ENCODE data around the gene CHRD.
"Not testable (repeated sequence)": the region's sequence is repeated elsewhere in the genome, so short reads cannot be mapped to it uniquely, and the experiment has no call there.

Gene CHRD

DNA sequence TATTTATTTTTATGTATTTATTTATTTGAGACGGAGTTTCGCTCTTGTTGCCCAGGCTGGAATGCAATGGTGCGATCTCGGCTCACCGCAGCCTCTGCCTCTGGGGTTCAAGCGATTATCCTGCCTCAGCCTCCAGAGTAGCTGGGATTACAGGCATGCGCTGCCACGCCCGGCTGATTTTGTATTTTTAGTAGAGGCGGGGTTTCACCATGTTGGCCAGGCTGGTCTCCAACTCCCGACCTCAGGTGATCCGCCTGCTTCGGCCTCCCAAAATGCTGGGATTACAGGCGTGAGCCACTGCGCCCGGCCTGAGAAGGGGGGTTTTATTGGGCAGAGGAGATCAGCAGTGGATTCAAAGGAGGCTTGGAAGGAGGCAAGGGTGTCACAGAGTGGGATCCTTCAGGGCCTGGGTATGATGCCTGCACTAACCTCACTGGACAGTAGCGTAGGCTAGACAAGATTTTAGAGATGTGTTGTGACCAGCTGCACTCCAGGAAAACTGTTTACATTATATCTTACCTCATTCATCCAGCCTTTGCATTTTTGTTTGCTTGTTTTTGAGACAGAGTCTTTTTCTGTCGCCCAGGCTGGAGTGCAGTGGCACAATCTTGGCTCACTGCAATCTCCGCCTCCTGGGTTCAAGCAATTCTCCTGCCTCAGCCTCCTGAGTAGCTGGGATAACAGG lies 40.3 kb upstream of the CHRD start:
- H3K9me3 ChIP-seq; H3K4me3 ChIP-seq; in situ Hi-C loops (cut with MboI; ENCODE audit: low sequenced_read_pairs); H3K4me1 ChIP-seq; DNase-seq (ENCODE audit: low spot score in 2 of 2); H3K27me3 ChIP-seq (ENCODE audit: low read depth): not testable (repeated sequence)
- H3K36me3 ChIP-seq (replicated peaks) = peaks cover 14% of the 10 kb centered on the region

- in situ Hi-C loops (cut with MboI; ENCODE audit: low sequenced_read_pairs) = no loop called here
- DNase-seq (ENCODE audit: low spot score in 2 of 2) = no peak
Observed at GRCh38 chr3:184341925-184342324, 37.9 kb upstream of the CHRD start.

DNA sequence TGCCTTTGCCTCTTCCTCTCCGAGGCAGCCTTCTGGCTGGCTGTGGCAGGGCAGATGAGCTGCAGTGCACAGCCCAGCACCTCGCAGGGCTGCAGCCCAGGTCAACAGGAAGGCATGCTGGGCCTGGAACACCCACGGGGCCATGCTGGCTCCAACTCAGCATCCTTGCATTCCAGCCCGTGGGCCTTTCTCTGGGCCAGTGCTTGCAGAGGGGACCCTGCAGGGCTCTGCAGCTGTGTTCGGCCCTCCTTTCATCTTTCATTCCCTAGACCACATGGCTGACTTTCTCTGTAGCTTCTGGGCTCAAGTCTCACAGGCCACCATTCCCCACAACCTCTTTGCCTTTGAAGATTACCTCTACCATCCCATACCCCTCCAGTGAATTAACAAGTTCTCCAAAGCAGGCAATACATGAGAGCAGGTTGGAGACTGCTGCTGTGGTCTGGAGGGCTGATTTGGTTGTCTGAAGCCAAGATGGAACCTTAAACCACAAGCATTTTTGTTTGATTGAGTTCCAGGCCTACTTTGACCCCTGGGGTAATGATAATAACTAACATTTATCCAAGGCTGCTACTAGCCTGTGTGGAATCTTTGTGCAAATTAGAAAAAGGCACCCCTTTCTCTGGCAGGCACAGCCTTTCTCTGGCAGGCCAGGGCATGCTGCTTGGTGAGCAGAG lies 36.5 kb upstream of the CHRD start:
- Histone ChIP-seq H3K9me3 (no peaks in the 10 kb centered on the region), H3K4me3 (no peak overlapping the region), H3K27me3 (ENCODE audit: low read depth) (no peaks in the 10 kb centered on the region), H3K36me3 (replicated peaks) (peaks cover 6% of the 10 kb centered on the region; the same call in 1 of the 2 replicates), H3K4me1 (peaks cover 3% of the 10 kb centered on the region; the same call in 1 of the 2 replicates)
- no peak for DNase-seq (ENCODE audit: low spot score in 2 of 2)
- in situ Hi-C loops (cut with MboI; ENCODE audit: low sequenced_read_pairs) = no loop called here

More at GRCh38 chr3:184341925-184342324, 37.9 kb upstream of the CHRD start:
- H3K4me1 ChIP-seq = peaks cover 3% of the 10 kb centered on the region; the same call in 1 of the 2 replicates
- no peaks in the 10 kb centered on the region for H3K27me3 ChIP-seq (ENCODE audit: low read depth)
- no peak overlapping the region for H3K4me3 ChIP-seq
- no peaks in the 10 kb centered on the region for H3K9me3 ChIP-seq
- peaks cover 2% of the 10 kb centered on the region; the same call in 1 of the 2 replicates for H3K36me3 ChIP-seq (replicated peaks)

- no peak overlapping the region for H3K4me3 ChIP-seq
- in situ Hi-C loops (cut with MboI; ENCODE audit: low sequenced_read_pairs) = no loop called here
- H3K27me3 ChIP-seq (ENCODE audit: low read depth) = no peaks in the 10 kb centered on the region
- H3K4me1 ChIP-seq = peaks cover 3% of the 10 kb centered on the region; the same call in 1 of the 2 replicates
- H3K9me3 ChIP-seq = no peaks in the 10 kb centered on the region
- DNase-seq (ENCODE audit: low spot score in 2 of 2) = no peak
- H3K36me3 ChIP-seq (replicated peaks) = peaks cover 6% of the 10 kb centered on the region; the same call in 1 of the 2 replicates
Observed at GRCh38 chr3:184344579-184345316, 35.1 kb upstream of the CHRD start.

DNA sequence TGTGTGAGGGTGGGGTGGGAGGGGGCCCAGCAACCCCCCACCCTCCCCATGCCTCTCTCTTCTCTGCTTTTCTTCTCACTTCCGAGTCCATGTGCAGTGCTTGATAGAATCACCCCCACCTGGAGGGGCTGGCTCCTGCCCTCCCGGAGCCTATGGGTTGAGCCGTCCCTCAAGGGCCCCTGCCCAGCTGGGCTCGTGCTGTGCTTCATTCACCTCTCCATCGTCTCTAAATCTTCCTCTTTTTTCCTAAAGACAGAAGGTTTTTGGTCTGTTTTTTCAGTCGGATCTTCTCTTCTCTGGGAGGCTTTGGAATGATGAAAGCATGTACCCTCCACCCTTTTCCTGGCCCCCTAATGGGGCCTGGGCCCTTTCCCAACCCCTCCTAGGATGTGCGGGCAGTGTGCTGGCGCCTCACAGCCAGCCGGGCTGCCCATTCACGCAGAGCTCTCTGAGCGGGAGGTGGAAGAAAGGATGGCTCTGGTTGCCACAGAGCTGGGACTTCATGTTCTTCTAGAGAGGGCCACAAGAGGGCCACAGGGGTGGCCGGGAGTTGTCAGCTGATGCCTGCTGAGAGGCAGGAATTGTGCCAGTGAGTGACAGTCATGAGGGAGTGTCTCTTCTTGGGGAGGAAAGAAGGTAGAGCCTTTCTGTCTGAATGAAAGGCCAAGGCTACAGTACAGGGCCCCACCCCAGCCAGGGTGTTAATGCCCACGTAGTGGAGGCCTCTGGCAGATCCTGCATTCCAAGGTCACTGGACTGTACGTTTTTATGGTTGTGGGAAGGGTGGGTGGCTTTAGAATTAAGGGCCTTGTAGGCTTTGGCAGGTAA lies 34.3 kb upstream of the CHRD start:
- Histone ChIP-seq H3K27me3 (ENCODE audit: low read depth) (no peaks in the 10 kb centered on the region), H3K4me3 (no peak overlapping the region), H3K9me3 (no peaks in the 10 kb centered on the region), H3K36me3 (replicated peaks) (peaks cover 10% of the 10 kb centered on the region), H3K4me1 (peaks cover 3% of the 10 kb centered on the region; the same call in 1 of the 2 replicates)
- DNase-seq (ENCODE audit: low spot score in 2 of 2) = peak; percentile 80 to 82
- in situ Hi-C loops (cut with MboI; ENCODE audit: low sequenced_read_pairs) = no loop called here

GRCh38 chr3:184346480-184347190 lies 33.2 kb upstream of the CHRD start:
- no peak for DNase-seq (ENCODE audit: low spot score in 2 of 2)
- peaks cover 3% of the 10 kb centered on the region; the same call in 1 of the 2 replicates for H3K4me1 ChIP-seq
- H3K9me3 ChIP-seq = no peaks in the 10 kb centered on the region
- no peaks in the 10 kb centered on the region for H3K27me3 ChIP-seq (ENCODE audit: low read depth)
- peaks cover 20% of the 10 kb centered on the region for H3K36me3 ChIP-seq (replicated peaks)
- in situ Hi-C loops (cut with MboI; ENCODE audit: low sequenced_read_pairs) = no loop called here
- no peak overlapping the region for H3K4me3 ChIP-seq

- Histone ChIP-seq H3K27me3 (ENCODE audit: low read depth) (no peaks in the 10 kb centered on the region), H3K9me3 (no peaks in the 10 kb centered on the region), H3K36me3 (replicated peaks) (peaks cover 29% of the 10 kb centered on the region), H3K4me1 (peaks cover 3% of the 10 kb centered on the region; the same call in 1 of the 2 replicates), H3K4me3 (no peak overlapping the region)
- no peak for DNase-seq (ENCODE audit: low spot score in 2 of 2)
- in situ Hi-C loops (cut with MboI; ENCODE audit: low sequenced_read_pairs) = no loop called here
Observed at GRCh38 chr3:184347321-184348056, 32.4 kb upstream of the CHRD start.

DNA sequence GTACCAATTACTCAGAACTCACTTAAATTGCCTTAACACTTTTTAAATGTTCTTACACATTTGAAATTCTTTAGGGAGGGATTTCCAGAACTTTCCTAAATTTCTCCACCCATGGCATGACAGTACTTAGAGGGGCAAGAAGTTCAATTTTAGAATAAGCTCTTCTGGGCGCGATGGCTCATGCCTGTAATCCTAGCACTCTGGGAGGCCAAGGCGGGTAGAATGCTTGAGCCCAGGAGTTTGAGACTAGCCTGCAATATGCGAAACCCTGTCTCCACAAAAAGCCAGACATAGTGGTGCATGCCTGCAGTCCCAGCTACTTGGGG lies 31.8 kb upstream of the CHRD start:
- in situ Hi-C loops (cut with MboI; ENCODE audit: low sequenced_read_pairs) = no loop called here
- Histone ChIP-seq H3K4me1 (peaks cover 3% of the 10 kb centered on the region; the same call in 1 of the 2 replicates), H3K9me3 (no peaks in the 10 kb centered on the region), H3K27me3 (ENCODE audit: low read depth) (no peaks in the 10 kb centered on the region), H3K36me3 (replicated peaks) (peaks cover 34% of the 10 kb centered on the region), H3K4me3 (no peak overlapping the region)
- DNase-seq (ENCODE audit: low spot score in 2 of 2) = no peak

DNA sequence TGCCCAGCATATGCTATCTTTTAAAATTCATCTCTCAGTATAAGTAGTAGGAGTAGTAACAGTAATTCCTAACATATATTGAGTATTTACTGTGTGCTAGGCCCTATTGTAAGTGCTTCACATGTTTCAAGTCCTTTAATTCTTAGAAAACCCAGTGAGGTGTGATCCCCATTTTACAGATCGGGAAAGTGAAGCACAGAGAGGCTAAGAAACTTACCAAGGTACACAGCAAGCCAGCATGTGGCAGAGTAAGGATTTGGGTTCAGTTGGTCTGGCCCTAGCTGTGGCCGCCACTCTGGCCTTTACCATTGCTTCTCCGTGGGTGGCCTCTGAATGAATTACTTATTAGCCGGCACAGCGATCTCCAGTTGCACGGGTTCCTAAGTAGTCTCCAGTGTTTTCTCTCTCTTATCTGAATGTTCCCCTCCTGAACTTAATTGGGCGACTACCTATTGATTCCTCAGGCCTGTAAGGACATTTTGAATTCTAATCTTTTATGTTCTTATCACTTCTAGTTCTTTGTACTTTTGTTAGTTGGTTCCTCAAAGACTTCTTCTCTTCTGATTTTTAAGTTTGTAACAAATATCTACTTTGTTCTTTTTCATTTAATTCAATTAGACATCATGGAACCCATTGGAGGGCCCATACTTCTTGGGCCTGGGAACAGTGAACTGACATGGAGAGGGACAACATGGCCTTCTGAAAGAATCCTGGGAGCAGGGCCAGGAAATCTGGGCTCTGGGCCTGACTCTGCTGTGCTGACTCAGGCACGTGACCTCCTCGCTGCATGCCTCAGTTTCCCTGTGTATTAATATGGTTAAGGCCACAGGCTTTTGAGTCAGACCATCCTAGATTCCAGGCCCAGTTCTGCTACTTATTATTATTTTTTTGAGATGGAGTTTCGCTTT lies 30.0 kb upstream of the CHRD start:
- Histone ChIP-seq H3K4me3 (no peak overlapping the region), H3K4me1 (peaks cover 3% of the 10 kb centered on the region; the same call in 1 of the 2 replicates), H3K27me3 (ENCODE audit: low read depth) (no peaks in the 10 kb centered on the region), H3K36me3 (replicated peaks) (peaks cover 49% of the 10 kb centered on the region), H3K9me3 (no peaks in the 10 kb centered on the region)
- in situ Hi-C loops (cut with MboI; ENCODE audit: low sequenced_read_pairs) = no loop called here
- no peak for DNase-seq (ENCODE audit: low spot score in 2 of 2)

DNA sequence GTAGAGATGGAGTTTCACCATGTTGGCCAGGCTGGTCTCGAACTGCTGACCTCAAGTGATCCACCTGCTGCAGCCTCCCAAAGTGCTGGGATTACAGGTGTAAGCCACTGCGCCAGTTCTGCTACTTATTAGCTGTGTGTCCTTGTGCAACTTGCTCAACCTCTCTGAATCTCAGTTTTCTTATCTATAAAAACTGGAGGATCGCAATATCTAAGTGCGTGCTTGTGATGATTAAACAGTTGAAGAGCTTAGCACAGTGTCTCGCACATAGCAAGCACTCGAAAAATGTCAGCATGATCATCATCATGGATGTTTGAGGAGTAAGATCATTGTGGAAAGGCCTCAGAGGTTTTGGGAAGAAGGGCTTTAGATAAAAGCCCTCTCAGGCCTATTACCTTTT lies 29.2 kb upstream of the CHRD start:
- in situ Hi-C loops (cut with MboI; ENCODE audit: low sequenced_read_pairs) = no loop called here
- DNase-seq (ENCODE audit: low spot score in 2 of 2) = no peak
- Histone ChIP-seq H3K36me3 (replicated peaks) (peaks cover 57% of the 10 kb centered on the region), H3K27me3 (ENCODE audit: low read depth) (no peaks in the 10 kb centered on the region), H3K4me1 (peaks cover 3% of the 10 kb centered on the region; the same call in 1 of the 2 replicates), H3K4me3 (no peak overlapping the region), H3K9me3 (no peaks in the 10 kb centered on the region)

DNA sequence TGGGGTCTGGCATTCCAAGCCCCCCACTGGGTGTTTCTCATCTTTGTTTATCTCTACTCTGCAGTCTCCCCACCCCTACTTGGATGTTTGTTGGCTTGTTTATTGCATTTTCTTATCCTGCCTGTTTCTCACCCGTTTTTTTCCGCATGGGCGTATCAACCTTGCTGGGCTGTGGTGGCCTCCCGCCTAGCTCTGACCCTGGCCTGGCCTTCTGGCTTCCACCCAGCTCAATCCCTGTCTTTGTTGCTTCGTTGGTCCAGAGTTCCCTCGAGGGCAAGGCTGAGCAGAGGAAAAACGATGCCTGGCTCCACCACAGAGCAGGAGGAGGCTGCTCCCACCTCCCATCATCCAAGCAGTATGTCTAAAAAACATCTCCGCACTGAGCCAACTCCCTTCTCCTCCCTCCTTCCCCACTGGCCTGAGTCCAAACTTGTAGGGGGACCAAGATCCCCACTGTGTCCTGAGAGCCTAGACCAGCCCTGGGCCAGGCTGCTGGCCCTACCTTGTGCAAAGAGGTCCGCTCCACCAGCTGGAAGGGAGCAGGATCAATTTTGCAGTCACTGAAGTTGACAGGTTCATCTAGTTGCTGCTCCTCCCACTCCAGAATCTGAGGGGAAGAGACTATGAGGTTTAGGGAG lies 28.2 kb upstream of the CHRD start:
- no peaks in the 10 kb centered on the region for H3K27me3 ChIP-seq (ENCODE audit: low read depth)
- H3K36me3 ChIP-seq (replicated peaks) = peaks cover 62% of the 10 kb centered on the region
- no peak for DNase-seq (ENCODE audit: low spot score in 2 of 2)
- no peak overlapping the region for H3K4me3 ChIP-seq
- in situ Hi-C loops (cut with MboI; ENCODE audit: low sequenced_read_pairs) = no loop called here
- H3K9me3 ChIP-seq = no peaks in the 10 kb centered on the region
- H3K4me1 ChIP-seq = no peaks in the 10 kb centered on the region

All from HAP-1 (cell line).